H4 (cell line): ENCODE results near the gene CIT. TPM values are rescaled to one million over a fixed set of nuclear protein-coding genes. Genes with fewer than 3 reads are reported as not detected.
"Not testable (repeated sequence)": the region's sequence is repeated elsewhere in the genome, so short reads cannot be mapped to it uniquely, and the experiment has no call there.

Experiments
- DNase-seq: peaks from one replicate; pipeline ENCODE4 v3.0.0-alpha.2; 2015; ENCODE audit warnings: low spot score
- total RNA-seq: library from RNA; depleted of rRNA; stranded (reverse); fragments of >200 nt; shearing (Covaris generic); gene quantifications from 2 replicates; pipeline ENCODE4 v1.2.3, GENCODE V29; 2014; rRNA removed

Gene CIT
- 7.7 and 16.9 TPM in 2 replicates for total RNA-seq

GRCh38 chr12:119876761-119877638, at the start of gene CIT:
CIT (minus strand) TSS chr12:119877320; CDS start chr12:119876168, 1,152 bp downstream.
- DNase-seq, result peak; percentile 94

DNA sequence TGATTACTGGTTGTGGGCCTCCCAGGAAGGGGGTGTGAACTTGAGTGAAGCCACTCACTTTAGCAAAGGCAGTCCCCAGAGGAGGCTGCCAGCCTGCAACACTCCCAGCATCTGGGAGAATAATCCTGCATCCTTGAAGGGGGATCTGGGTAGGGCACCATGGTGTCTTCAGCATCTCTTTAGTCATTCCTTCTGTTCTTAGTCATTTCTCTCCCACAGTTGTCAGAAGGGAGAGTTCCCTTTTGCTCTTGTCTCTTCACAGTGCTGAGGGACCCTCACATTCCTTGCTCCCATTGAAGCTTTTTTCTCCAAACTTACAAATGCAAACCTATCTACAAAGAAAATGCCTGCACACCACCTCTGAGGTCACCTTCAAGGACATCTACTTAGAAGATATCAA, 48.1 kb upstream of the CIT start:
- DNase-seq, result no peak

- DNase-seq, result no peak
Observed at GRCh38 chr12:119920064-119920463, 42.9 kb upstream of the CIT start.

- no peak for DNase-seq
Observed at GRCh38 chr12:119915894-119916510, 38.9 kb upstream of the CIT start.

DNA sequence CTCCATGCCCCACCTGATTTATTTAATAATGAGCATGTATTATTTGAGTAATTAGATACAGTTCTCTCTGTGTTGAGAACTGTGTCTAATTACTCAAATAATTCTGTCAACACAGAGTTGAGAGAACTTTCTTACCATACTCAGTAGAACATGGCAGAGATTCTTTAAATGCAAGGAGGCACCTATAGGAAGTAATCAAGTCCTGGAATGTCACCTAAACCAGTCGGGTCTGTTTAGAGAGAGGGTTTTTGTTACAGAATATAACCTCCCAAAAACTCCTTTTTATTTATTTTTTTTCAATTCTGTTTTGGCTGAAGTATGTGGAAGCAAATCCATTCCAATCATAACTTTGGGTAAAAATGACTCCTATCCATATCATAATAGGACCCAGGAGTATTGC, 37.5 kb upstream of the CIT start:
- no peak for DNase-seq

DNA sequence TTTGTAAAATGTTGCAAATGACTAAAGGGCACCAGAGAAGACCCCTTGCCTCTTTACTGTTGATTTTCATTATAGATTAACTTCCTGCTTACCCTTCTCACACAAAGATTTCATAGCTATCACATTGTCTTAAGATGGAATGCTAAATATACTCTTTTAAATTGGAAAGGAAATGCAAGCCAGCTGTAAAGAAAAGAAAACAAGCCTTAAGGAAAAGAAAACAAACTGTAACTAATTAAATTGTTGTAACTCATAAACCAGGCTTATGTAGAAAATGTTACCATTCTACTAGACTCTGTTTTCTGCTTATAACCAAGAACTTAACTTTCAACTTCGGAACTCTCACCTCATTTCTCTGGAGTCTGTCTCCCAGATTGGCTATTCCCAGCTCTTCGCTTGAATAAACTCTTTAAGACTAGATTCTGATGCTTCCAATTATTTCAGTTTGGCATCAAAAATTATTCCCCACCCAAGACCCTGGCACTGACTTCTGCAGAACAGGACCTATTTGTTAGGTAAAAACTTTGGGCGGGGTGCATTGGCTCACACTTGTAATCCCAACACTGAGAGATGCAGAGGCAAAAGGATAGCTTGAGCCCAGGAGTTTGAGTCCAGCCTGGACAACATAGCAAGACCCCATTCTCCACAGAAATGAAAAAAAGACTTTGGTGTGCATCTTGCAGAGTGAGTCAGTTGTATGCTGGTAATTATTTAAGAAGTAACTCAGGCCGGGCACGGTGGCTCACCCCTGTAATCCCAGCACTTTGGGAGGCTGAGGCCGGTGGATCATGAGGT, 36.6 kb upstream of the CIT start:
- DNase-seq, result no peak

DNA sequence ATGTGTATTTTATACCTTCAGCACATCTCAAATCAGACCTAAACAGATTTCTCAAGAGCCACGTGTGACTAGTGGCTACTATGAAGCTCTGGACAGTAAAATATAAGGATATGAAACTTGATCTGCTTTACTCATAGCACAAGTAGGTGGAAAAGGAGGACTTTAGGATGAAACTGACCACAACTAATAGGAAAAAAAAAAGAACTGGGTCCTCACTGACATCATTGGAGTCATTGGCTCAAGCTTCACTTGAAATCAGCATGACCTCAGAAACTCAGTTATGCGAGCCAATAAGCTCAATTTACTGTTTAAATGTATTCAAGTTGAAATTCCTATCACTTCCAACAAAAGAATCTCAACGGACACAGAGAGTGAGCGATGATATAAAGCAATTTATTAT, 34.1 kb upstream of the CIT start:
- DNase-seq, result peak; percentile 11

DNA sequence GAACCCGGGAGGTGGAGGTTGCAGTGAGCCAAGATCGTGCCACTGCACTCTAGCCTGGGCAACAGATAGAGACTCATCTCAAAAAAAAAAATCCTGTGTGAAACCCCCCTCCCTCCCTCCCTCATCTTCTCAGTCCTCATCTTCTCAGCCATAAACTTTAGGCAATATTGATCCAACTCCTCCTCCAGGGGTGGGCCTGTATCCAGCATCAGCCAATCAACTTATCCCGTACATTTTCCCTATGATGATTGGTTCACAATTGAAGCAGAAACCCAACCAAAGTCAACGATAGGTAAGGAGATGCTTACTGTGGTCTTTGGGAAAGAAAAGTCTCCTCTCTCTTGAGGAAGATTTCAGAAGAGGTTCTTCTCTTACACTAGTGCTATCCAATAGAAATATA, 33.5 kb upstream of the CIT start:
- DNase-seq, result no peak

DNA sequence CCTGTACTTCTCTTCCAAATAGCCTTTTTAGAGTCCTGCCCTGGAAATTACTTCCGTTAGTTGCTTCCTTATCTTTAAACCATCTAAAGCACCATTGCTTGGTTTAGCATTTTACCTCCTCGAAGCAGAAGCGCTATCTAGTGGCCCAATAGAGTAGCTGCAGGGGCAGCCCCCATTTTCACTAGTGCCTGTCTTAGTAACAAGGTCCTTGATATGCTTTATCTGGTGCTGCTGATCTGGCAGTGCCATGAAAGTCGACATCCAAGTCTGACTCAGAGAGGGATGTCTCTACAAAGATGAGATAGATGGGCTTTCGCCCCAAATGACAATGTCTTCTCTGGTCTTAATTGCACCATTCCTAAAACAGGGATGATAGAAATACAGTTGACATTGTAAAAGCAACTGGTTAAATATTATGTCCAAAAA, 25.0 kb upstream of the CIT start:
- peak; percentile 70 for DNase-seq

DNA sequence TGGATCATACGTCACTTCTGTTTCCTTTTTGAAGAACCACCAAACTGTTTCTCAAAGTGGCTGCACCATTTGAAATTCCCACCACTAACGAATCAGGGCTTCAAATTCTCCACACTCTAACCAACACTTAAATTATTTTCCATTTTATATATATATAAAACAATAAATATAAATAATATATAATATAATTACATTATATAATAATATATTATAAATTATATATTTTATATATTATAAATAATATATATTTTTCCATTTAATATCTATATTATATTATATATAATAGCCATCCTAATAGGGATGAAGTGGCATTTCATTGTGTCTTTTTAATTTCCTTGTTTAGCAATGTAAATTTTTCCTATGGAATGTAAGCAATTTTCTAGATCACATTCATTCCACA, 24.6 kb upstream of the CIT start:
- no peak for DNase-seq

GRCh38 chr12:119894916-119895315, 17.8 kb upstream of the CIT start:
- no peak for DNase-seq

DNA sequence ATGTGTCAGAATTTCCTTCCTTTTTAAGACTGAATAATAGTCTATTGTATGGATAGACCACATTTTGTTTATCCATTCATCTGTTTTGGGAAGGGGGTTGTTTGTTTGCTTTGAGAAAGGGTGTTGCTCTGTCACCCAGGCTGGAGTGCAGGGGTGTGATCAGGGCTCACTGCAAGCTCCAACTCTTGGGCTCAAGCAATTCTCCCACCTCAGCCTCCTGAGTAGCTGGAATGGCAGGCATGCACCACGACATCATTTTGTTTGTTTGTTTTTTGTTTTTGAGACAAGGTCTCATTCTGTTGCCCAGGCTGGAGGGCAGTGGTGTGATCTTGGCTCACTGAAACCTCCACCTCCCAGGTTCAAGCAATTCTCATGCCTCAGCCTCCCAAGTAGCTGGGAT, 15.5 kb upstream of the CIT start:
- not testable (repeated sequence) for DNase-seq

DNA sequence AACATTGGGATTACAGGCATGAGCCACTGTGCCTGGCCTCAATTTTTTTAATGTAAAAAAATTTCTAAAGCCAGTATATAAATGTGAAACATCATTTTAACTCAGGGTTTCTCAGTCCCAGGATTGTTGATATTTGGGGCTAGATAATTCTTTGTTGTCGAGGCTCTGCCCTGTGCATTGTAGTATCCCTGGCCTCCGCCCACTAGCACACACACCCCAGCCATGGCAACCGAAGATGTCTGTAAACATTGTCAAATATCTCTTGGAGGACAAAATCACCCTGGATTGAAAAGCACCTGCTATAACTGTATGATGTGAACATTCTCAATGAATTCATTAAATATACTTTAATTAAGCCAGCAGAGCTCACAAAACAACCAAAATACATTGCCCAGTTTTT, 8.4 kb upstream of the CIT start:
- no peak for DNase-seq

DNA sequence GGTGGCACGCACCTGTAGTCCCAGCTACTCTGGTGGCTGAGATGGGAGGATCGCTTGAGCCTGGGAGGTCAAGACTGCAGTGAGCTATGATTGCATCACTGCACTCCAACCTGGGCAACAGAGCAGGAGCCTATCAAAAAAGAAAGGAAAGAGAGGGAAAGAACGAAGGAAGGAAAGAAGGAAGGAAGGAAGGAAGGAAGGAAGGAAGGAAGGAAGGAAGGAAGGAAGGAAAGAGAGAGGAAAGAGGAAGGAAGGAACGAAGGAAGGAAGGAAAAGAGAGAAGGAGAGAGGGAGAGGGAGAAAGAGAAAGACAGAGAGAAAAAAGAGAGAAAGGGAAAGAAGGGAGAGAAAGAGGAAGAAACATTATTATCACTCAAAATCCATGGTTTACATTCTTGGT, 6.7 kb upstream of the CIT start:
- DNase-seq, result not testable (repeated sequence)

GRCh38 chr12:119883237-119883636, 6.1 kb upstream of the CIT start:
- no peak for DNase-seq

- no peak for DNase-seq
Observed at GRCh38 chr12:119877639-119877948, 474 bp upstream of the CIT start.

GRCh38 chr12:119870457-119870856, 6.7 kb downstream of the CIT start:
- DNase-seq, result no peak

- peak; percentile 68 for DNase-seq
Observed at GRCh38 chr12:119869720-119870119, 7.4 kb downstream of the CIT start.

GRCh38 chr12:119868992-119869391, 8.1 kb downstream of the CIT start:
- no peak for DNase-seq

DNA sequence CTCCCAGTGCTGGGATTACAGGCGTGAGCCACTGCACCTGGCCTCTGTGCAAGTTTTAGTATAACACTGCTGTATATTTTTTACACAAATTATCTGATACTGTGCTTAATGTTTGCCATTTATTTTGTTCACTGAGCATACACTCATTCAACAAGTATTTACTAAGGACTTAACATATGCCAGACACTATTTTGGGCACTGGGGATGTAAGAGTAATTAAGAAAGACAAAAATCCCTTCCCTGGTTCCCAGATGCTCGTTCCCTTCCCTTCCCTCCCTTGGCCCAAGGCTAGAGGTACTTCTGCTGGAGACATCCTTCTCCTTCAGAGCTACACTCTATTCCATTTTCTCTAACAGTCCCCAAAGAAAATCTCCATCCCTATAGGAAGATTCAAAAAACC, 12.5 kb downstream of the CIT start:
- no peak for DNase-seq

DNA sequence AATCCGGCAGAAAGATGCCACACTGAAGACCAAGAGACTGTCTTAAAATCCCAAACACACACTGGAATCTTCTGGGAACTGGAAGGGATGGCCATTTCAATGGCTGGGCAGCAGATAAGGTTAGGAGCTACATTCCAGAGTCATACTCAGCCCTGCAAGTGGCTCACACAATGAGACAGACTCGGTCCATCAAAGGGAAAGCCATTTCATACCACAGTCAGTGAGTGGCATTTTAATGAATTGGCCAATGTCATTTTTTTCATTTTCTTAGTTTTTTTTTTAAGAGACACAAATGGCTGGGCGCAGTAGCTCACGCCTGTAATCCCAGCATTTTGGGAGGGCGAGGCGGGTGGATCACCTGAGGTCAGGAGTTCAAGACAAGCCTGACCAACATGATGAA, 17.9 kb downstream of the CIT start:
- DNase-seq, result no peak

DNA sequence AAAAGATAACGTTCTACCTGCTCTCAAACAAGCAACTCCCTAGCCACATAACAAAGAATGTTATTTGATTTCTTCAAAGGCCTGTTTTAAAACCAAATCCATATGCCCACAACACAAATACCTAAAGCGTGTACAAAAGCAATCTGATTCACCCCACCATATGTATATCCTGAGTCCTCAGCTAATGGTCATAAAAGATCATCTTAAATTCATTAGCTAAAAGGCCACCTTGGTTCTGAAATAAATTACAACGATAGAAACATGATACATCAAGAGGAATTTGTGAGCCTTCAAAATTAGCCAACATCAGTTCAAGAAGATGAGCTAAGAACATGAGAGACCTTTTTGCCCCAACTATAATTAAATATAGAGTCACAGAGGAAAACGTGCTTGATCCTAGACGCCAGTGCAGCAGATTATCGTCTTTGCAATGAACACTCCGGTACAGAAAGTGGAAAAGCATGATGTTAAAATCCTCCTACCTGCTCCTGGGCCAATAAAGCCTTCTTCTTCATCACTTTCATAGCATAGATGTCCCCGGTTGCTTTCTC, 20.0 kb downstream of the CIT start:
- no peak for DNase-seq
